Measurements from ENCODE around the gene SUGP1.

SUGP1 gene

DNA sequence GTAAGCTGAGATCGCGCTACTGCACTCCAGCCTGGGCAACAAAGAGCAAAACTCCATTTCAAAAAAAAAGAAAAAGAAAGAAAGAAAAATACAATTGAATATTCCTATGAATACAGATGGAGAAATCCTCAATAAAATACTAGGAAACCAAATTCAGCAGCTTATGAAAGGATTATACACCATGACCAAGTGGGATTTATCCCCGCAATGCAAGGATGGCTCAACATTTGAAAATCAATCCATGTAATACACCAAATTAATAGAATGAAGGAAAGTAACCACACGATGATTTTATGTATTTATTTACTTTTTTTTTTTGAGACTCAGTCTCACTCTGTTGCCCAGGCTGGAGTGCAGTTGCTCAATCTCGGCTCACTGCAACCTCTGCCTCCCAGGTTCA lies 27.7 kb downstream of the SUGP1 start:
- ATAC-seq, result no peak
- Mint-ChIP-seq H3K27ac (no peak overlapping the region), H3K36me3 (peaks cover 84% of the 10 kb centered on the region), H3K27me3 (no peaks in the 10 kb centered on the region), H3K4me3 (no peak overlapping the region), H3K4me1 (peaks cover 5% of the 10 kb centered on the region), H3K9me3 (no peaks in the 10 kb centered on the region)

DNA sequence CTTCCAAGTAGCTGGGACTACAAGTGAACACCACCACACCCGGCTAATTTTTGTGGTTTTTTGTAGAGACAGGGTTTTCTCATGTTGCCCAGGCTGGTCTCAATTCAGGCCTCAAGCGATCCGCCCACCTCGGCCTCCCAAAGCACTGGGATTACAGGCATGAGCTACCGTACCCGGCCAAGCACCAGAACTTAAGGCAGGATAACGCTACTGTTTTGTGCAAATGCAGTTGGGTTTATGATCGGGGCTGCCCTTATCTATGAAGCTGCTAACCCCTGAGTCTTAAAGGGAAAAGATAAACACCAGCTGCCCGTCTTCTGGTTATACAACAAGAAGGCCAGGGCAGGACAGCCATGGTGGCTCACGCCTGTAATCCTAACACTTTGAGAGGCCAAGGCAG lies 34.6 kb downstream of the SUGP1 start:
- Mint-ChIP-seq H3K4me3 (no peak overlapping the region), H3K27me3 (no peaks in the 10 kb centered on the region), H3K4me1 (no peaks in the 10 kb centered on the region), H3K27ac (no peak overlapping the region), H3K9me3 (no peaks in the 10 kb centered on the region), H3K36me3 (peaks cover 79% of the 10 kb centered on the region)
- no peak for ATAC-seq

DNA sequence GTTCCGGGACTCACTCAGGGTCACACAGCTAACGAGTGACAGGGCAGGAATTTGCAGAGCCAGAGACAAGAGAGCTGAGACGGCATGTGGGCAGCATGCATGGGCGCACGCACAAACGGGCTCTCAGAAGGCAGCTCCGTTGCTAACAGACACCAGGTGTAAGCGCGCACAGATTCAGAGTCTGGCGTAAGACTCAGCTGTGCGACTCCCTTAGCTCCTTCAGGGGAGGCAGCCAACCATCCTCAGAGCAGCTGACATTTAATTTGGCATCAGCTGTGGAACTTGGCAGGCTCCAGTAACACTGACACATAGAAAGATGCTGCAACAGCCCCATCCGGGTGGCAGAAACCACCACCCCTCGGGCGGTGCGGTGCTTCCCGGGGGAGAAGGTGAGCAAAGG lies 39.7 kb downstream of the SUGP1 start:
- H3K36me3 Mint-ChIP-seq, result peaks cover 83% of the 10 kb centered on the region
- ATAC-seq, result no peak
- H3K4me1 Mint-ChIP-seq, result no peaks in the 10 kb centered on the region
- H3K9me3 Mint-ChIP-seq, result no peaks in the 10 kb centered on the region
- H3K27ac Mint-ChIP-seq, result no peak overlapping the region
- no peaks in the 10 kb centered on the region for H3K27me3 Mint-ChIP-seq
- no peak overlapping the region for H3K4me3 Mint-ChIP-seq

DNA sequence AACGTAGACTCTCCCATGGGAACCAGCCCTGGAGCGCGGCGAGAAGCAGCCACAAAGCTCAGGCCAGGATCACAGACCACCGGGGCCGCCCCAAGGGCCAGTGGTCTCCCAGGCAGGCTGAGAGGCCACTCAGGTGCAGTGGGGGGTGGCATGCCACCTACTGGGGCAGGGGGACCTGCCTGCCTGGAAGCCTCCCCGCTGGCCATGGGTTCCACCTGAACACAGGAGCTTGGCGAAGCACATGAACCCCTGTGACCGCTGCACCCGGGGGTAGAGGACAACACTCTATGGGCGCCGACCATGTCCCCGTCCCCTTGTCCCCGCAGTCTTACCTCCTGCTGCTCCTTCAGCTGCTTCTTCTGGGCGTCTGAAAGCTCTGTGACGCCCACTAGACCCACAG lies 40.5 kb downstream of the SUGP1 start:
- no peaks in the 10 kb centered on the region for H3K4me1 Mint-ChIP-seq
- no peaks in the 10 kb centered on the region for H3K9me3 Mint-ChIP-seq
- H3K27ac Mint-ChIP-seq, result no peak overlapping the region
- no peak for ATAC-seq
- no peak overlapping the region for H3K4me3 Mint-ChIP-seq
- H3K27me3 Mint-ChIP-seq, result no peaks in the 10 kb centered on the region
- H3K36me3 Mint-ChIP-seq, result peaks cover 84% of the 10 kb centered on the region

DNA sequence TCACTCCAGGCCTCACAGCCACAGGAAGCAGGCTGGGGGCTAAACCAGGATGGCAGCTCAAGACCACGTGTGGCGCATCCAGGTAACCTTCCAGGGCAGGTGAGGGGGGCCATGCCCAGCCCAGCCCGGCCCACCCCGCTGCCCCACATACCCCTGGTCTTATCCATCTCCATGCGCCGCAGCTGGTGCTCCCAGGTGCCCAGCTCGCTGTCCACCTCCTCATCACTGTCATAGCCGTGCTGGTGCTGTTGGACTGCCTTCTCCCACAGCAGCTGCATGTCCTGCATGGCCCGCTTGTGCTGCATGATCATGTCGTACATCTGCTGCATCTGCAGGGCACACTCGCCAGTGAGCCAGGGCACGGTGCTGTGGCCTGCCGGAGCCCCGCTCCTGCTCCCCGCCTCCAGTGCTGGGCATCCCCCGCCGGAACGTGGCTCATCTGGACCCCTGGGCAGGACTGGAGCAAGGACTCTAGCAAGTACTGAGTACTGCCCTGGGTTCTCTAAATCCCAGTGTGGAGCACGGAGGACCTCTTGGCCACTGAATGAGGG lies 41.2 kb downstream of the SUGP1 start:
- no peak for ATAC-seq
- H3K27me3 Mint-ChIP-seq, result peaks cover 3% of the 10 kb centered on the region
- H3K9me3 Mint-ChIP-seq, result no peaks in the 10 kb centered on the region
- H3K36me3 Mint-ChIP-seq, result peaks cover 80% of the 10 kb centered on the region
- peaks cover under 1% of the 10 kb centered on the region for H3K4me1 Mint-ChIP-seq
- no peak overlapping the region for H3K27ac Mint-ChIP-seq
- no peak overlapping the region for H3K4me3 Mint-ChIP-seq

DNA sequence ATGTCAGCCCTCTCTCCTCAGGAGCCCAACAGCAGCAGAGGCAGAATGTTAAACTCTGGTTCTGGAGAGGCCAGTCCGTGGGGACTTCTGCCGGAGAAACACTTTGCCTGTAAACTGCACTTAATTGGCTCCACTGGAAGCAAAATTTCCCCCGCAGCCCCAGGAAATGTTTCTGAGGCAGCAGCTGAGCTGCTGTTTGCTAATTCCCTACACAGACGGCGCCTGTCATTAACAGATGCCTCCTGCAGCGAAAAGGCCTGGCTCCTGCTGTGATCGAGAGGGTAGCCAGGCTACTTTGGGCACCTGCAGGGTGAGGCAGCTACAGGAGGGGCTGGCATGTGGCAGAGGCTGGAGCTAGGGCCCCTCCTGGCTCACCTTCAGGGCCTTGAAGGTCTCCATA lies 42.0 kb downstream of the SUGP1 start:
- H3K27me3 Mint-ChIP-seq, result peaks cover 11% of the 10 kb centered on the region
- peaks cover 9% of the 10 kb centered on the region for H3K4me1 Mint-ChIP-seq
- ATAC-seq, result no peak
- H3K9me3 Mint-ChIP-seq, result no peaks in the 10 kb centered on the region
- peaks cover 77% of the 10 kb centered on the region for H3K36me3 Mint-ChIP-seq
- H3K27ac Mint-ChIP-seq, result no peak overlapping the region
- H3K4me3 Mint-ChIP-seq, result no peak overlapping the region

DNA sequence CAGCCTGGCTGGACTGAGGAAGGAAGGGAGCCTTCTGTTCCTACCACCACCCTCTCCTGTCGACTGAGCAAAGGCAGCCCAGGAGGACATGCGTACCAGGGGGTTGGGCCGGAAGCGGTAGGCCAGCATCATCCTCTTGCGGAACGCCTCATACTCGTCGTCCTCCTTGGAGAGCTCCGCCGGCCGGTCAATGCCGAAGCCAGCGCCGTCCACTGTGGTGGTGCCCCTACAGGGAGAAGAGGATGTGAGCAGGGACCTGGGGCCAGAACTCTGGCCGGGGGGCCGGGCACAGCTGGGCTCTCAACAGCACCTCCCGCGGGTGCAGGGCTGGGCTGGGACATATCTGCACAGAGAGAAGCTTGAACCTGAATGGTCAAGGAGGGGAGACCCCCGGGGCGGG lies 43.5 kb downstream of the SUGP1 start:
- no peak overlapping the region for H3K27ac Mint-ChIP-seq
- no peak for ATAC-seq
- no peaks in the 10 kb centered on the region for H3K9me3 Mint-ChIP-seq
- no peak overlapping the region for H3K4me3 Mint-ChIP-seq
- H3K36me3 Mint-ChIP-seq, result peaks cover 66% of the 10 kb centered on the region
- H3K4me1 Mint-ChIP-seq, result peaks cover 11% of the 10 kb centered on the region
- peaks cover 14% of the 10 kb centered on the region for H3K27me3 Mint-ChIP-seq

DNA sequence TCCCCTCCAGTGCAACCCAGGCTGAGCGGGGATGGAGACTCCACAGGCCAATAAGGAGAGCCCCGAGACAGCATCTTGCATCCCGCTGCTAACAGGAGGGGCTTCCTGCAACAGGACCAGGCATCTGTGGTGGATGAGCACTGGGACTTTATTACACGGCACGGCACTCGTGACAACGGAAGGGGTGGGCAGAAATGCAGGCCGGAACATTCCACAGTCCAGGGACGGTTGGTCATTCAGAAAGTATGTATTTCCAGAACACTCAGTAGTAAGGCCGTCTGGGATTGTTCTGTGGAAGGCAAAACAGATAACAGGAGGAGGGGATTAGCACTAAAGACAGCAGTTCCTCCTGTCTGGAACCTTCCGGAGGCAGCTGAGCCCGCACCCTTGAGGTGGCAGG lies 43.9 kb downstream of the SUGP1 start:
- Mint-ChIP-seq H3K36me3 (peaks cover 62% of the 10 kb centered on the region), H3K27me3 (peaks cover 14% of the 10 kb centered on the region)
- no peak for ATAC-seq

DNA sequence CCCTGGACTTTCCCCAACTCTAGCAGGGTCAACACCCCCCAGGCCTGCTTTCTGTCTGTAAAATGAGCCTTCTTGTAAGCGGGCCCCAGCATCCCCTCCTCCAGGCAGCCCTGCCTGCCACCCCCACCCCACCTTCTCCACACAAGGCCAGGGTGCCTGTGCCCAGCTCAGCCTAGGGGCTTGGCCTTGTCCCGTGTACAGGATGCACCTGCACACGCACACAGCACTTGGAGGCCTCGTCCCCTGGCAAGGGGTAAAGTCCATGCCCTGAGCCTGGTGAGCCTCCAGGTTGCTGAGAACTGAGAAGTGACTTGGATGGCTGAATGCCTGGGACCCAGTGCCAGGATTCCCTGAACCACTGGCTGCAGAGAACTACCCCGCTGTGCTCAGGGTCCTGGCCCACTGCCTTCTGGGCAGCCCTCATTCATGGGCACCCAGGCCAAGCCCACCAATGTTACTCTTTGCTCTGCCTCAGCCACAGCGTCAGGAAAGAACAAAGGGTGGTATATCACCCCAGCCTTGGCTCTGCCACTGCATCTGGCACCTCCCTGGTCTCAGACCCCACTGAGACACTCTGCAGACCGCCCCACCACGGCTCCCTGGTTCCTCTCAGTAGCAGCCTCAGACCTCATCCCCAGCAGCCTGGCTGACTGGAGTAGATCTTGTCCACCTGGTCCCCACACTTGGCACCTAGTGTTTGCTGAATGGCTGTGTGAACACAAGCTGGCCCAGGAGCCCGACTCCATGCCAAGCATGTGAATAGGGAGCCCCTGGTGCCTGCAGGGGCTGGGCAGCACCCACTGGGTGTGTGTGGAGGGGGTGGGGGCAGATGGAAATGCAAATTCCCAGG lies 45.4 kb downstream of the SUGP1 start:
- no peak for ATAC-seq
- H3K36me3 Mint-ChIP-seq, result peaks cover 48% of the 10 kb centered on the region
- H3K4me1 Mint-ChIP-seq, result peaks cover 11% of the 10 kb centered on the region
- no peaks in the 10 kb centered on the region for H3K9me3 Mint-ChIP-seq
- H3K27ac Mint-ChIP-seq, result no peak overlapping the region
- no peak overlapping the region for H3K4me3 Mint-ChIP-seq
- H3K27me3 Mint-ChIP-seq, result peaks cover 14% of the 10 kb centered on the region

More for the DNA sequence above, 43.9 kb downstream of the SUGP1 start:
- Mint-ChIP-seq H3K9me3 (no peaks in the 10 kb centered on the region), H3K27ac (no peak overlapping the region), H3K4me3 (no peak overlapping the region), H3K4me1 (peaks cover 11% of the 10 kb centered on the region)

DNA sequence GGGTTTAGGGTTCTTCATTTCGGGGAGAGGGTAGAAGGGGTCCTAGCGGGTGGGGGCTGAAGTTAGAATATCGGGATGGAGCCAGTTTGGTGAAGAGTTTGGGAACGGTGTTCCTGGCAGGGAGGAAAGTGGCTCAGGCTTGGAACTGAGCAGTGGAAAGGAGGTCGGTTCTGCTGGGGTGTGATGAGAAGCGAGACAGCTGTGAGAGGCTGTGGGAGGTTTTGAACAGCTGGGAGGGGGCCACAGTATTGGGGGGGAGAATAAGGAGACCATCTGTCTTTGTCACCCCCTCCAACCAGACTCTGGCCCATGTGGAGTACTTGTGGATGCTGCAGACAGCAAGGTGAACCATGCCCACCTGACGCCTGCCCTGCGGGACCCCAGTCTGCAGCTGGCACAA lies 46.2 kb downstream of the SUGP1 start:
- Mint-ChIP-seq H3K27me3 (peaks cover 14% of the 10 kb centered on the region), H3K4me3 (no peak overlapping the region), H3K27ac (no peak overlapping the region), H3K4me1 (peaks cover 11% of the 10 kb centered on the region), H3K9me3 (no peaks in the 10 kb centered on the region), H3K36me3 (peaks cover 42% of the 10 kb centered on the region)
- no peak for ATAC-seq

DNA sequence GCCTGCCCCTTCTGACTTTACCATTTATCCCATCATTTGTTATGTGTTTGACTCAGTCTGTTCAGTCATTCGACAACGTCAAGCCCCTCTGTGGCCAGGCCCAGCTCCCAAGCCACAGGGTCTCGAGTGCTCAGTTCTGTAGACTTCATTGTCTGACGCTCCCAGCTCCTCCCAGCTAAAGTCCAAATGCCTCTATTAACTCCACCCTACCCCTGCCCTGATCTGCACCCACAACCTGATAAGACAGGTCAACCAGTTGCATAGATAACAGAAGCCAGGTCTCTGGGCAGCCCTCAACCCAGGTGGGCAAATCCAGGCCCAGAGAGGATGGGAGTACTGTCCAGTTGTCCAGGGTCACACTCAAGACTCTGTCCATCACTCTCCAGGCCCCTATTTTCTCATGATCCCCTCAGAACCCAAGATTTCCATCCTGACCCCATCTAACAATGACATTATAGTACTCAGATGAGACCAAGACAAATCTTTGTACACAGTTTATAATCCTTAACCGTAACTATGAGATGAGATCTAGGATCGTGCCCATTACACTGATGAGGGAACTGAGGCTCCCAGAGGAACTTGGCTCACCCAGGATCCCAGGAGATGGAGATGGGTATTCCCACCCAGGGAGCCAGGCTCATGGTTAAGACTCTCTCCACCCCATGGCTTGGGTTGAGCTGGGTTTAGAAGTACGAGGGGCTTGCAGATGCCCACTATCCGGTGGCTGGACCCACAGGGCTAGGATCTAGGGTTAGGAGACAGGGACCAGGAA lies 48.3 kb downstream of the SUGP1 start:
- H3K4me3 Mint-ChIP-seq, result no peak overlapping the region
- no peaks in the 10 kb centered on the region for H3K9me3 Mint-ChIP-seq

DNA sequence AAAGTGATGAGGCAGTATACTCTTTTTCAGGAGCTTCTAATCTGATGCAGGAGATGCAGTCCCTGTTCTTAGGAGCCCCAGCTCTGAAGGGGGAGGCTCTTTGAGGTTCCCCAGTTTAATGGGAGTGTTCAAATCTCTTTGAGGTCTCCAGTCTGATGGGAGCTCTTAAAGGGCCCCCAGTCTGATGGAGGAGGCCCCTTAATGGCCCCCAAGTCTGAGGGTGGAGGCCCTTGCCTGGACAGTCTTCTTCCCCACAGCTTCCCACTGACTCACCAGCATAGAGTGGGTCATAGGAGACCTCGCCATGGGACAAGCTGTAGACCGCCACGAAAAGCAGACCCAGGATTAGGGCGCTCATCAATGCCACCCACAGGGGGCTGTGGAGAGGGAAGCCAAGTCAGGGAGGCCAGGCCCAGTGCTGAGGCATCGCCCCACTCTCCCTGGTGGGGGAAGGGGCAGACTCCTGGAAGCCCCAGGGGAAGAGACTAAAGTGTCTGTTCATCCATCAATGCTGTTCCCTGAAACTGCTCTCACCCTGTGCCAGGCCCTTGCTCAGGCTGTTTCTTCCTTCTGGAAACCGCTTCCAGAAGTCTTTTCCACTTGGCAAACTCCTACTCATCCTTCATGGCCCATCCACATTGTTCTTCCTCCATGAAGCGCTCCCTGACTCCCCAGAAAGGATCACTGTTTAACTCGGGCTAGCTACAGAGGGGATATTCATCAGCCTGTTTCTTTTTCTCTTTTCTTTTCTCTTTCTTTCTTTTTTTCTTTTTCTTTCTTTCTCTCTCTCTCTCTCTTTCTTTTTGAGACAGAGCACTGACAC lies 49.3 kb downstream of the SUGP1 start:
- no peak overlapping the region for H3K4me3 Mint-ChIP-seq
- H3K27ac Mint-ChIP-seq, result no peak overlapping the region
- no peaks in the 10 kb centered on the region for H3K9me3 Mint-ChIP-seq

More for the DNA sequence above, 48.3 kb downstream of the SUGP1 start:
- peaks cover 14% of the 10 kb centered on the region for H3K27me3 Mint-ChIP-seq
- no peak overlapping the region for H3K27ac Mint-ChIP-seq
- peaks cover 28% of the 10 kb centered on the region for H3K36me3 Mint-ChIP-seq
- no peak for ATAC-seq
- peaks cover 11% of the 10 kb centered on the region for H3K4me1 Mint-ChIP-seq

DNA sequence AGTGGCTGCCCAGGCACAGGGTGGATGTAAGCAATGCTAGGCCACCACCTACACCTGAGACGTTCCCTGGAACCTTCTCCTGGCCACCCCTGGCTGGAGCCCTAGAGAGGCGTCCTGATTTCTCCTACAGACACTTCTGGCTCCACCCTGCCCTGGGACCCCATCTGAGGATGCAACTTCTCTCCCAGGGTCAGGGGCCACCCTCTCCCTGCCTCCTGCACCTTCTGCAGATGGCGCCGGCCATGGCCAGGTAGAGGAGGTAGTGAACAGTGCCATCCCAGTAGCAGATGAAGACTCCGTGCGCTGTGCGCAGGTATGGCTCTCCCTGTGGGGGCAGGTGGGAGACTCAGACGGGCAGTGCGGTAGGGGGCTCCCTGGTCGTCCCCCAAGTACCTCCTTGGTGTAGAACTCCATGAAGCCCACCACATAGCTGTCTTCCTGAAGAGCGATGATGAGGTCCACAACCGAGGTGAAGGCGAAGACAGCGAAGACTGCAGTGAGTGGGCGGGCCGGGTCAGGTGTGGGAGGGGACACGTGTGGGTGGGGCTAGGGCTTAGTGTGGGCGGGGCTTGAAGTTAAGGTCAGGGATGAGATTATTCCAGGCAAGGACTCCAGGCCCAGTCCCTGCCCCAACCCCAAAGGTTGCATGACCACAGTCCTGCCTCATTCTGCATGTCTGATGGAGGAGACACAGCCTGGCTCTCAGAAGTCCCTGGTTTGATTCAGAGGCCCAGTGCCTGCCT lies 50.2 kb downstream of the SUGP1 start:
- H3K36me3 Mint-ChIP-seq, result peaks cover 10% of the 10 kb centered on the region

More for the DNA sequence above, 49.3 kb downstream of the SUGP1 start:
- Mint-ChIP-seq H3K27me3 (peaks cover 14% of the 10 kb centered on the region), H3K4me1 (peaks cover 11% of the 10 kb centered on the region), H3K36me3 (peaks cover 18% of the 10 kb centered on the region)
- ATAC-seq, result no peak

More for the DNA sequence above, 50.2 kb downstream of the SUGP1 start:
- no peak overlapping the region for H3K4me3 Mint-ChIP-seq
- peaks cover 14% of the 10 kb centered on the region for H3K27me3 Mint-ChIP-seq
- H3K27ac Mint-ChIP-seq, result no peak overlapping the region
- H3K4me1 Mint-ChIP-seq, result peaks cover 11% of the 10 kb centered on the region
- no peak for ATAC-seq
- H3K9me3 Mint-ChIP-seq, result no peaks in the 10 kb centered on the region
